ENCODE data around the gene MARCO. TPM values are rescaled to one million over a fixed set of nuclear protein-coding genes. Genes with fewer than 3 reads are reported as not detected.

MARCO gene
- total and polyA plus RNA-seq, 10 of the 15 experiments (the other 5 are each of a cell fraction or from before 2014, with no cell fraction given) = 0.13 to 0.67 (median 0.32) TPM; not detected in 5

DNA sequence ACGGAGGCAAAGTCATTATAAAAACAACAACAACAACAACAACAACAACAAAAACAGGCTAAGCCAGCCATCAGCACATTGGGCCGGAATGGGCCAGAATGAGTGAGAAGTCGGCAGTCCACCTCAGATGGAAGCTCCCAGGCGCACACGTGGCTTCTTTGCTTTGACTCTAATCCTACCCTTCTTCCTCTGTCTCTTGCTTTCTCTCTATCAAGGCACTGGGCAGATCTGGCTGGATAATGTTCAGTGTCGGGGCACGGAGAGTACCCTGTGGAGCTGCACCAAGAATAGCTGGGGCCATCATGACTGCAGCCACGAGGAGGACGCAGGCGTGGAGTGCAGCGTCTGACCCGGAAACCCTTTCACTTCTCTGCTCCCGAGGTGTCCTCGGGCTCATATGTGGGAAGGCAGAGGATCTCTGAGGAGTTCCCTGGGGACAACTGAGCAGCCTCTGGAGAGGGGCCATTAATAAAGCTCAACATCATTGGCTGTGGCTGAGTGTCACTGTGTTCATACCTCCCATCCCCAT is 52.2 kb downstream of the MARCO start (continued):
- no peak for TF ChIP-seq FOS (IDR thresholded peaks at IDR 0.05; ENCODE audit: borderline replicate concordance, extremely low read depth, insufficient read length)
- TF ChIP-seq, protein P1, sequence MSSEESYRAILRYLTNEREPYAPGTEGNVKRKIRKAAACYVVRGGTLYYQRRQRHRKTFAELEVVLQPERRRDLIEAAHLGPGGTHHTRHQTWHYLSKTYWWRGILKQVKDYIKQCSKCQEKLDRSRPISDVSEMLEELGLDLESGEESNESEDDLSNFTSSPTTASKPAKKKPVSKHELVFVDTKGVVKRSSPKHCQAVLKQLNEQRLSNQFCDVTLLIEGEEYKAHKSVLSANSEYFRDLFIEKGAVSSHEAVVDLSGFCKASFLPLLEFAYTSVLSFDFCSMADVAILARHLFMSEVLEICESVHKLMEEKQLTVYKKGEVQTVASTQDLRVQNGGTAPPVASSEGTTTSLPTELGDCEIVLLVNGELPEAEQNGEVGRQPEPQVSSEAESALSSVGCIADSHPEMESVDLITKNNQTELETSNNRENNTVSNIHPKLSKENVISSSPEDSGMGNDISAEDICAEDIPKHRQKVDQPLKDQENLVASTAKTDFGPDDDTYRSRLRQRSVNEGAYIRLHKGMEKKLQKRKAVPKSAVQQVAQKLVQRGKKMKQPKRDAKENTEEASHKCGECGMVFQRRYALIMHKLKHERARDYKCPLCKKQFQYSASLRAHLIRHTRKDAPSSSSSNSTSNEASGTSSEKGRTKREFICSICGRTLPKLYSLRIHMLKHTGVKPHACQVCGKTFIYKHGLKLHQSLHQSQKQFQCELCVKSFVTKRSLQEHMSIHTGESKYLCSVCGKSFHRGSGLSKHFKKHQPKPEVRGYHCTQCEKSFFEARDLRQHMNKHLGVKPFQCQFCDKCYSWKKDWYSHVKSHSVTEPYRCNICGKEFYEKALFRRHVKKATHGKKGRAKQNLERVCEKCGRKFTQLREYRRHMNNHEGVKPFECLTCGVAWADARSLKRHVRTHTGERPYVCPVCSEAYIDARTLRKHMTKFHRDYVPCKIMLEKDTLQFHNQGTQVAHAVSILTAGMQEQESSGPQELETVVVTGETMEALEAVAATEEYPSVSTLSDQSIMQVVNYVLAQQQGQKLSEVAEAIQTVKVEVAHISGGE (CRISPR knock-in tag; IDR thresholded peaks at IDR 0.05) = no peak
- TF ChIP-seq, protein P2, sequence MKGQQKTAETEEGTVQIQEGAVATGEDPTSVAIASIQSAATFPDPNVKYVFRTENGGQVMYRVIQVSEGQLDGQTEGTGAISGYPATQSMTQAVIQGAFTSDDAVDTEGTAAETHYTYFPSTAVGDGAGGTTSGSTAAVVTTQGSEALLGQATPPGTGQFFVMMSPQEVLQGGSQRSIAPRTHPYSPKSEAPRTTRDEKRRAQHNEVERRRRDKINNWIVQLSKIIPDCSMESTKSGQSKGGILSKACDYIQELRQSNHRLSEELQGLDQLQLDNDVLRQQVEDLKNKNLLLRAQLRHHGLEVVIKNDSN (IDR thresholded peaks at IDR 0.05; ENCODE audit: borderline replicate concordance, extremely low read length, insufficient read depth, low read depth, low read length) = no peak
- TF ChIP-seq PAX8 (IDR thresholded peaks at IDR 0.05) = no peak
- no peak for TF ChIP-seq TCF7 (IDR thresholded peaks at IDR 0.05; ENCODE audit: borderline replicate concordance)
- no peak for TF ChIP-seq MXI1 (IDR thresholded peaks at IDR 0.05; ENCODE audit: low read depth, low read length)

- H3K27me3 ChIP-seq (replicated peaks in 1 of 2; ENCODE audit: control insufficient read depth in 2 of 2, insufficient read depth in 2 of 2, low read length in 1 of 2) = no peaks in the 10 kb centered on the region
- no peak overlapping the region for H3K9ac ChIP-seq (ENCODE audit: control insufficient read depth, insufficient read depth, low read length)
- intact Hi-C loops (cut with micrococcal nuclease; ENCODE audit: unreplicated experiment) (no loop called here), in situ Hi-C loops (cut with MboI) (no loop called here)
- FAIRE-seq = no peak
- WGBS (ENCODE audit: insufficient coverage, insufficient replicate concordance, low lambda C conversion rate, missing lambda C conversion rate) = 0% methylated on average over 2 of the region's 2 CpGs
- no peaks in the 10 kb centered on the region for H4K20me1 ChIP-seq (ENCODE audit: control insufficient read depth, insufficient read depth)
- H3K9me3 ChIP-seq (replicated peaks; ENCODE audit: control insufficient read depth, insufficient read depth, low read length) = no peaks in the 10 kb centered on the region
- no peak overlapping the region for H3K4me2 ChIP-seq (ENCODE audit: control insufficient read depth, insufficient read depth)
- H3K4me3 ChIP-seq = no peak overlapping the region
- no peaks in the 10 kb centered on the region for H3K4me1 ChIP-seq (ENCODE audit: control insufficient read depth, insufficient read depth, low read length)
- ChIA-PET CTCF (no interaction called here), RAD21 (ENCODE audit: unreplicated experiment) (no interaction called here), POLR2A (interaction anchor here (0.5 kb wide), 1 partner anchor 258 kb away, joined by 3 read pairs; no protein-coding TSS in a partner anchor), SMC1A (ENCODE audit: uncharacterized antibody, unreplicated experiment) (no interaction called here)
- DNase-seq (ENCODE audit: low read depth, low spot score) = no peak
- ATAC-seq = no peak
- H2AFZ ChIP-seq (ENCODE audit: control insufficient read depth, low read depth, low read length) = no peak overlapping the region
- no peak overlapping the region for H3K27ac ChIP-seq (ENCODE audit: control insufficient read depth, insufficient read depth)
- no TSS peak for BruUV-seq (replicated peaks)
- no peaks in the 10 kb centered on the region for H3K79me2 ChIP-seq (ENCODE audit: control insufficient read depth, insufficient read depth, low read length)
- no peaks in the 10 kb centered on the region for H3K36me3 ChIP-seq (ENCODE audit: control insufficient read depth in 2 of 2, insufficient read depth in 2 of 2, low read length in 1 of 2)
- no peak for TF ChIP-seq RUNX3 (IDR thresholded peaks at IDR 0.05; ENCODE audit: low read length)
- TF ChIP-seq, protein P3, sequence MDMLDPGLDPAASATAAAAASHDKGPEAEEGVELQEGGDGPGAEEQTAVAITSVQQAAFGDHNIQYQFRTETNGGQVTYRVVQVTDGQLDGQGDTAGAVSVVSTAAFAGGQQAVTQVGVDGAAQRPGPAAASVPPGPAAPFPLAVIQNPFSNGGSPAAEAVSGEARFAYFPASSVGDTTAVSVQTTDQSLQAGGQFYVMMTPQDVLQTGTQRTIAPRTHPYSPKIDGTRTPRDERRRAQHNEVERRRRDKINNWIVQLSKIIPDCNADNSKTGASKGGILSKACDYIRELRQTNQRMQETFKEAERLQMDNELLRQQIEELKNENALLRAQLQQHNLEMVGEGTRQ (IDR thresholded peaks at IDR 0.05; ENCODE audit: borderline replicate concordance, low read depth, low read length) = no peak
- TF ChIP-seq, protein P4, sequence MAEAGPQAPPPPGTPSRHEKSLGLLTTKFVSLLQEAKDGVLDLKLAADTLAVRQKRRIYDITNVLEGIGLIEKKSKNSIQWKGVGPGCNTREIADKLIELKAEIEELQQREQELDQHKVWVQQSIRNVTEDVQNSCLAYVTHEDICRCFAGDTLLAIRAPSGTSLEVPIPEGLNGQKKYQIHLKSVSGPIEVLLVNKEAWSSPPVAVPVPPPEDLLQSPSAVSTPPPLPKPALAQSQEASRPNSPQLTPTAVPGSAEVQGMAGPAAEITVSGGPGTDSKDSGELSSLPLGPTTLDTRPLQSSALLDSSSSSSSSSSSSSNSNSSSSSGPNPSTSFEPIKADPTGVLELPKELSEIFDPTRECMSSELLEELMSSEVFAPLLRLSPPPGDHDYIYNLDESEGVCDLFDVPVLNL (IDR thresholded peaks at IDR 0.05; ENCODE audit: low read depth, low read length) = no peak
- TF ChIP-seq CTCF (IDR thresholded peaks at IDR 0.05 in 2 of 3, conservative IDR thresholded peaks at IDR 0.05 in 1 of 3; ENCODE audit: control insufficient read depth in 2 of 3, extremely low read depth in 1 of 3, insufficient read depth in 1 of 3, low read depth in 3 of 3, low read length in 3 of 3) = no peak
- no peak for TF ChIP-seq EED (IDR thresholded peaks at IDR 0.05; ENCODE audit: low read depth)
- no peak for TF ChIP-seq NFIC (IDR thresholded peaks at IDR 0.05; ENCODE audit: low read depth, low read length)
- no peak for TF ChIP-seq CBX5 (IDR thresholded peaks at IDR 0.05; ENCODE audit: low read depth)
- no peak for TF ChIP-seq ZNF207 (IDR thresholded peaks at IDR 0.05; ENCODE audit: borderline replicate concordance)
- TF ChIP-seq HDGF (IDR thresholded peaks at IDR 0.05) = no peak
Measured at GRCh38 chr2:118994778-118995177, 52.8 kb downstream of the MARCO start.
